ENCODE measurements around the gene RPGR. TPM values are rescaled to one million over a fixed set of nuclear protein-coding genes. Genes with fewer than 3 reads are reported as not detected.

RPGR gene
- polyA plus RNA-seq, 1 donor (not counting 4 experiments of a cell fraction or from before 2014, with no cell fraction given) = 2.4 TPM

DNA sequence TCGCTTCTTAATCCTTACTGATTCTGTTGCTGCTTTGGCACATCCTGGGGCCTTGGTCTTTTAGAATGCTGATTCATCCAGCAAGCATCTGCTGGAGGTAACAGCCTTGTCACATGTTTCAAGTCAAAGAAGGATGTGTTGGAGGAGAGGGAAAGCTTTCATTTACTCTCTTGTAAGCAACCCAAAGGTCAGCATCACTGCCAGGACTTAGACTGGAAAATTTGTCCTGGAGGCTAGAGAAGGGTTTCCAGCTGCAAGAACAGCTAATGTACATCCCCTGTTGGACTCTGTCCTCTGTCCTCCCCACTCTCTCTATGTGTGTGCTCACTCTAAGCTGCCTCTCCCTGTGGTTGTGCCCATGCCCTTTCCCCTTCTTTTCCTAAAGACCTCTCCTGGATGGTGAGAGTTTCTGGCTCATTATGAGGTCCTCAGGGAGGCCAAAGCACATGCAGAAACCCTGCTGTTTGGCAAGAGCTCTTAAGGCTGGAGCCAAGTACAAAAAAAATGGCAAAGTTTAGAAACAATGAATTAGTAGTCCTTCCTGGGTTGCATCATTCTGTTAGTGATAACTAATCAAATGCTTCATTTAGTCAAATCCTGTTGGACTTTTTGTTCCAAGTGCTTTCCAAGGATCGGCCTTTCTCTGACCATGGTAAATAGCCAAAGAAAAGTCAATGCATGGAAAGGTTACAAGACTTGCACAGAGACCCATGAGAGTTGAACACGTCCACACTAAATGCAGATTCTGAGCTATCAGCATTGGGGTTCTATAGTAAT lies 93.2 kb downstream of the RPGR start:
- DNase-seq (ENCODE audit: low read depth, low spot score) = no peak
- H3K9me1 ChIP-seq (ENCODE audit: control insufficient read depth, extremely low read depth, insufficient read depth, low read length) = no peaks in the 10 kb centered on the region
- H3K4me2 ChIP-seq (ENCODE audit: control insufficient read depth, extremely low read depth, insufficient read depth, low read depth, low read length) = peak overlapping the region; percentile 14
- H3K36me3 ChIP-seq (ENCODE audit: control insufficient read depth in 2 of 2, extremely low read depth in 1 of 2, insufficient read depth in 2 of 2, low read length in 2 of 2) = no peaks in the 10 kb centered on the region
- no peaks in the 10 kb centered on the region for H3K27me3 ChIP-seq (ENCODE audit: control insufficient read depth, extremely low read depth, insufficient read depth, low read length)
- peak overlapping the region; percentile 24 for H2AFZ ChIP-seq (ENCODE audit: control insufficient read depth, low read length)
- no peak overlapping the region for H3K4me3 ChIP-seq (ENCODE audit: control insufficient read depth in 2 of 3, extremely low read depth in 1 of 3, insufficient read depth in 2 of 3, low read depth in 1 of 3, low read length in 3 of 3)
- dilution Hi-C loops (cut with MboI; ENCODE audit: extremely low pct_ligation_motif_present, low sequenced_read_pairs) = no loop called here
- TF ChIP-seq EZH2 (IDR thresholded peaks at IDR 0.05; ENCODE audit: low read length) (no peak), CTCF (optimal IDR thresholded peaks at IDR 0.05 in 1 of 3, IDR thresholded peaks at IDR 0.05 in 1 of 3, conservative IDR thresholded peaks at IDR 0.05 in 1 of 3; ENCODE audit: extremely low read depth in 1 of 3, insufficient read depth in 2 of 3, low read length in 3 of 3) (no peak)
- no peaks in the 10 kb centered on the region for H4K20me1 ChIP-seq (ENCODE audit: control insufficient read depth, extremely low read depth, insufficient read depth, low read length)
- no peaks in the 10 kb centered on the region for H3K9me3 ChIP-seq (ENCODE audit: control insufficient read depth, low read depth, low read length)
- no peak for FAIRE-seq
- peaks cover 20% of the 10 kb centered on the region for H3K4me1 ChIP-seq (ENCODE audit: control insufficient read depth, extremely low read depth, insufficient read depth, low read length)
- no peak overlapping the region for H3K27ac ChIP-seq (ENCODE audit: control insufficient read depth, insufficient read depth, low read length)
- no peak overlapping the region for H3K9ac ChIP-seq (ENCODE audit: control insufficient read depth, extremely low read depth, insufficient read depth, low read length)
- H3K79me2 ChIP-seq (ENCODE audit: control insufficient read depth, insufficient read depth, low read length) = no peaks in the 10 kb centered on the region

DNA sequence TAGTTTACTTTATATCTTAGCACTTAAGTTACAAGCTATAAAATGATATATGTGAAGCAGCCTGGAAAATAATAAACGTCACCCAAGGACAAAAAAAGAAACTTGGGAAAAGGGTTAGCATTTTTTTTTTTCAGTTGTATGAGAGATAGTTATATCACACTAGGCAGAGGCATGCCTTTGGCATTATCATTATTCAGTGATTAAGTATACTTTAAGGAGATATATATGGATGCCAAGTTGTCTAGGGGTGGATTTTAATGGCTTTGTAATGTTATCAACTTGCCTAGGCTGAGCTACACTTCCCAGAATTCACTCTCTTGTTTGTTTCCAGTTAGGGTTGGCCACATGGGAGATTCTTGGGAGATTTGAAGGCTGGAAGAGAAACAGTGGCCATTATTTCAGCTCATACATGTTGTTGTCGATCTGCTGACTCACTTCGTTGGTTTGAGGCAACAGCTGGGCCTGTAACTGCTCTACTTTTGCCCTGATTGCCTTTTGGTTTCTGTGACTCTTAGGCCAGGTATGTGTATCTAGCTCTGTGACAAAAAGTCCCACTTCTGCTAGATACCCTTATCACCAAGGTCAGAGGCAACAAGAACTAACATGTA lies 95.1 kb downstream of the RPGR start:
- no peaks in the 10 kb centered on the region for H3K9me3 ChIP-seq (ENCODE audit: control insufficient read depth, low read depth, low read length)
- H2AFZ ChIP-seq (ENCODE audit: control insufficient read depth, low read length) = no peak overlapping the region
- no peaks in the 10 kb centered on the region for H4K20me1 ChIP-seq (ENCODE audit: control insufficient read depth, extremely low read depth, insufficient read depth, low read length)
- FAIRE-seq (peak; percentile 95), DNase-seq (ENCODE audit: low read depth, low spot score) (peak; percentile 59)
- dilution Hi-C loops (cut with MboI; ENCODE audit: extremely low pct_ligation_motif_present, low sequenced_read_pairs) = no loop called here
- H3K4me2 ChIP-seq (ENCODE audit: control insufficient read depth, extremely low read depth, insufficient read depth, low read depth, low read length) = peak overlapping the region; percentile 7
- H3K36me3 ChIP-seq (ENCODE audit: control insufficient read depth in 2 of 2, extremely low read depth in 1 of 2, insufficient read depth in 2 of 2, low read length in 2 of 2) = no peaks in the 10 kb centered on the region
- TF ChIP-seq CTCF (optimal IDR thresholded peaks at IDR 0.05 in 1 of 3, IDR thresholded peaks at IDR 0.05 in 1 of 3, conservative IDR thresholded peaks at IDR 0.05 in 1 of 3; ENCODE audit: extremely low read depth in 1 of 3, insufficient read depth in 2 of 3, low read length in 3 of 3) (no peak), EZH2 (IDR thresholded peaks at IDR 0.05; ENCODE audit: low read length) (no peak)
- H3K79me2 ChIP-seq (ENCODE audit: control insufficient read depth, insufficient read depth, low read length) = no peaks in the 10 kb centered on the region
- no peak overlapping the region for H3K9ac ChIP-seq (ENCODE audit: control insufficient read depth, extremely low read depth, insufficient read depth, low read length)
- H3K27ac ChIP-seq (ENCODE audit: control insufficient read depth, insufficient read depth, low read length) = peak overlapping the region; percentile 44
- no peak overlapping the region for H3K4me3 ChIP-seq (ENCODE audit: control insufficient read depth in 2 of 3, extremely low read depth in 1 of 3, insufficient read depth in 2 of 3, low read depth in 1 of 3, low read length in 3 of 3)
- no peaks in the 10 kb centered on the region for H3K27me3 ChIP-seq (ENCODE audit: control insufficient read depth, extremely low read depth, insufficient read depth, low read length)
- peaks cover 20% of the 10 kb centered on the region for H3K4me1 ChIP-seq (ENCODE audit: control insufficient read depth, extremely low read depth, insufficient read depth, low read length)
- no peaks in the 10 kb centered on the region for H3K9me1 ChIP-seq (ENCODE audit: control insufficient read depth, extremely low read depth, insufficient read depth, low read length)

Measured in keratinocyte (primary cell).